Peyer's patch (tissue), 4 donors: Measurements from ENCODE around the gene KRTAP1-4. TPM values are rescaled to one million over a fixed set of nuclear protein-coding genes. Genes with fewer than 3 reads are reported as not detected.
"Not testable (repeated sequence)": the region's sequence is repeated elsewhere in the genome, so short reads cannot be mapped to it uniquely, and the experiment has no call there.

Source experiments
- DNase-seq, 3 donors: peaks; one replicate each; pipeline ENCODE4 v3.0.0-alpha.2; 2017 to 2019
- H3K27ac ChIP-seq, 4 donors: fragments of 200-600 bp; sonication (generic); one replicate each; pipeline ENCODE4 v1.5.1; 2016 to 2019
- H3K27me3 ChIP-seq, 2 donors: fragments of 200-600 bp; sonication (generic); one replicate each; pipeline ENCODE4 v1.5.1; 2019
- H3K36me3 ChIP-seq, 3 donors: fragments of 200-600 bp; sonication (generic); one replicate each; pipeline ENCODE4 v1.5.1; 2016 to 2019
- H3K4me1 ChIP-seq, 4 donors: fragments of 200-600 bp; sonication (generic); one replicate each; pipeline ENCODE4 v1.5.1; 2016 to 2019
- H3K4me3 ChIP-seq, 4 donors: fragments of 200-600 bp; sonication (generic); 1 replicate in 3 of 4; 2 replicates in 1 of 4; pipeline ENCODE4 v1.5.1; 2016 to 2019; ENCODE audit warnings: mild to moderate bottlenecking in 1 of 4
- H3K9me3 ChIP-seq, 4 donors: fragments of 200-600 bp; sonication (generic); one replicate each; pipeline ENCODE4 v1.5.1; 2016 to 2019; ENCODE audit warnings: mild to moderate bottlenecking in 1 of 4
- CTCF ChIP-seq, 6 experiments: fragments of 450-650 bp in 4 of 6; fragments of 200-600 bp in 2 of 6; sonication (generic) in 1 of 6; IDR thresholded peaks; one replicate each; pipeline ENCODE4 v1.5.1; 2017 to 2019; ENCODE audit warnings: antibody characterized with exemption in 6 of 6, mild to moderate bottlenecking in 3 of 6, moderate library complexity in 1 of 6
- POLR2A ChIP-seq, 2 donors: fragments of 450-650 bp; IDR thresholded peaks; one replicate each; pipeline ENCODE4 v1.5.1; 2017; ENCODE audit warnings: antibody characterized with exemption in 2 of 2, mild to moderate bottlenecking in 2 of 2, moderate library complexity in 2 of 2
- total RNA-seq, 4 donors: library from RNA; depleted of rRNA; stranded (reverse); fragments of >200 nt; gene quantifications; one replicate each; pipeline ENCODE4 v1.1.0, GENCODE V29; 2016

Gene KRTAP1-4
- total RNA-seq, 4 donors from 2014 or later: not detected

- H3K27me3 ChIP-seq: no peaks in the 10 kb centered on the region
- no peaks in the 10 kb centered on the region for H3K4me1 ChIP-seq
- H3K27ac ChIP-seq: no peak overlapping the region
- H3K9me3 ChIP-seq: no peaks in the 10 kb centered on the region
- H3K36me3 ChIP-seq: no peaks in the 10 kb centered on the region
- DNase-seq: no peak
- H3K4me3 ChIP-seq: no peak overlapping the region
- no peak for TF ChIP-seq POLR2A (IDR thresholded peaks at IDR 0.05)
- no peak for TF ChIP-seq CTCF (IDR thresholded peaks at IDR 0.05)
These were observed 37.3 kb upstream of the KRTAP1-4 start for GRCh38 chr17:41067281-41067680.

- H3K27ac ChIP-seq: no peak within 1 kb of the TSS
- no peak within 1 kb of the TSS for H3K4me3 ChIP-seq
- no peaks in the 10 kb centered on the region for H3K4me1 ChIP-seq
- no peaks in the 10 kb centered on the region for H3K36me3 ChIP-seq
- H3K9me3 ChIP-seq: no peaks in the 10 kb centered on the region
- H3K27me3 ChIP-seq: no peaks in the 10 kb centered on the region
- no peak for TF ChIP-seq CTCF (IDR thresholded peaks at IDR 0.05)
- TF ChIP-seq POLR2A (IDR thresholded peaks at IDR 0.05): no peak
- no peak for DNase-seq
These were observed 36.0 kb upstream of the KRTAP1-4 start, which contains the start of gene KRTAP2-4 for GRCh38 chr17:41065829-41066624. Gene KRTAP2-4, minus strand, starts transcription at chr17:41065879. Its CDS starts 34 bp downstream, at chr17:41065845.

- H3K36me3 ChIP-seq, H3K27ac ChIP-seq, H3K4me1 ChIP-seq, H3K27me3 ChIP-seq, H3K9me3 ChIP-seq, DNase-seq, H3K4me3 ChIP-seq: not testable (repeated sequence)
These were observed 35.2 kb upstream of the KRTAP1-4 start for GRCh38 chr17:41065016-41065689.

- H3K27ac ChIP-seq: no peak overlapping the region
- no peak for TF ChIP-seq POLR2A (IDR thresholded peaks at IDR 0.05)
- no peak for TF ChIP-seq CTCF (IDR thresholded peaks at IDR 0.05)
These were observed 34.3 kb upstream of the KRTAP1-4 start for GRCh38 chr17:41064301-41064700.

GRCh38 chr17:41063449-41063848 lies 33.5 kb upstream of the KRTAP1-4 start:
- TF ChIP-seq CTCF (IDR thresholded peaks at IDR 0.05) (no peak), POLR2A (IDR thresholded peaks at IDR 0.05) (no peak)
- no peak overlapping the region for H3K27ac ChIP-seq

More at GRCh38 chr17:41064301-41064700, 34.3 kb upstream of the KRTAP1-4 start:
- DNase-seq: no peak
- Histone ChIP-seq H3K9me3 (no peaks in the 10 kb centered on the region), H3K27me3 (no peaks in the 10 kb centered on the region), H3K4me3 (no peak overlapping the region), H3K36me3 (no peaks in the 10 kb centered on the region), H3K4me1 (no peaks in the 10 kb centered on the region)

GRCh38 chr17:41061964-41062363 lies 32.0 kb upstream of the KRTAP1-4 start:
- H3K9me3 ChIP-seq: no peaks in the 10 kb centered on the region
- TF ChIP-seq CTCF (IDR thresholded peaks at IDR 0.05) (no peak), POLR2A (IDR thresholded peaks at IDR 0.05) (no peak)
- no peak overlapping the region for H3K27ac ChIP-seq
- H3K4me3 ChIP-seq: no peak overlapping the region
- no peaks in the 10 kb centered on the region for H3K4me1 ChIP-seq
- no peaks in the 10 kb centered on the region for H3K36me3 ChIP-seq
- no peaks in the 10 kb centered on the region for H3K27me3 ChIP-seq
- DNase-seq: no peak

More at GRCh38 chr17:41063449-41063848, 33.5 kb upstream of the KRTAP1-4 start:
- H3K27me3 ChIP-seq: no peaks in the 10 kb centered on the region
- H3K4me1 ChIP-seq: no peaks in the 10 kb centered on the region
- H3K36me3 ChIP-seq: no peaks in the 10 kb centered on the region
- H3K4me3 ChIP-seq: no peak overlapping the region
- H3K9me3 ChIP-seq: no peaks in the 10 kb centered on the region
- DNase-seq: no peak
